ENCODE measurements around the gene ELL2.

The ELL2 gene

GRCh38 chr5:96004087-96004486 lies 42.4 kb upstream of the ELL2 start:
- ChIA-PET POLR2A (no interaction called here), CTCF (interaction anchor here (1.5 to 1.8 kb wide), 2 partner anchors 12 to 21 kb away, joined by 3 to 4 read pairs; no protein-coding TSS in a partner anchor)
- DNase-seq (ENCODE audit: extremely low spot score), result no peak
- TF ChIP-seq CTCF (IDR thresholded peaks at IDR 0.05; ENCODE audit: control extremely low read depth, extremely low read depth, low read depth, missing control alignments), result no peak

GRCh38 chr5:96001262-96001661 lies 39.6 kb upstream of the ELL2 start:
- DNase-seq (ENCODE audit: extremely low spot score), result no peak
- no peak for TF ChIP-seq CTCF (IDR thresholded peaks at IDR 0.05; ENCODE audit: control extremely low read depth, extremely low read depth, low read depth, missing control alignments)
- ChIA-PET POLR2A (no interaction called here), CTCF (interaction anchor here (1.0 to 1.7 kb wide), 2 partner anchors 14 to 15 kb away, joined by 3 to 5 read pairs; no protein-coding TSS in a partner anchor)

GRCh38 chr5:96000308-96000707 lies 38.7 kb upstream of the ELL2 start:
- POLR2A ChIA-PET, result no interaction called here
- CTCF ChIA-PET, result no interaction called here
- DNase-seq (ENCODE audit: extremely low spot score), result no peak

GRCh38 chr5:95996904-95997723 lies 35.5 kb upstream of the ELL2 start:
- ChIA-PET POLR2A (no interaction called here), CTCF (interaction anchor here (1.0 to 1.6 kb wide), 3 partner anchors 9 to 14 kb away, joined by 3 to 7 read pairs (median 3); no protein-coding TSS in a partner anchor)
- no peak for TF ChIP-seq CTCF (IDR thresholded peaks at IDR 0.05; ENCODE audit: control extremely low read depth, extremely low read depth, low read depth, missing control alignments)
- DNase-seq (ENCODE audit: extremely low spot score), result no peak

More at GRCh38 chr5:96000308-96000707, 38.7 kb upstream of the ELL2 start:
- TF ChIP-seq CTCF (IDR thresholded peaks at IDR 0.05; ENCODE audit: control extremely low read depth, extremely low read depth, low read depth, missing control alignments), result no peak

- CTCF ChIA-PET, result interaction anchor here (1.1 to 2.5 kb wide), 5 partner anchors 8 to 24 kb away, joined by 3 to 7 read pairs (median 3); no protein-coding TSS in a partner anchor
- POLR2A ChIA-PET, result no interaction called here
- no peak for DNase-seq (ENCODE audit: extremely low spot score)
- no peak for TF ChIP-seq CTCF (IDR thresholded peaks at IDR 0.05; ENCODE audit: control extremely low read depth, extremely low read depth, low read depth, missing control alignments)
Measured at GRCh38 chr5:95995962-95996489, 34.4 kb upstream of the ELL2 start.

GRCh38 chr5:95993776-95994175 lies 32.1 kb upstream of the ELL2 start:
- no peak for DNase-seq (ENCODE audit: extremely low spot score)
- CTCF ChIA-PET, result no interaction called here
- no peak for TF ChIP-seq CTCF (IDR thresholded peaks at IDR 0.05; ENCODE audit: control extremely low read depth, extremely low read depth, low read depth, missing control alignments)
- POLR2A ChIA-PET, result no interaction called here

Measured in GM10248 (cell line).